Esophagus squamous epithelium (tissue), 4 donors: ENCODE data around the gene INTS15.

Experiments used
- CTCF ChIP-seq, 6 experiments: fragments of 450-650 bp in 4 of 6; fragments of 200-600 bp in 2 of 6; sonication (generic) in 2 of 6; IDR thresholded peaks; one replicate each; pipeline ENCODE4 v1.5.1; 2016 to 2019; ENCODE audit warnings: antibody characterized with exemption in 6 of 6, mild to moderate bottlenecking in 4 of 6, moderate library complexity in 4 of 6
- POLR2A ChIP-seq, 4 donors: fragments of 450-650 bp; IDR thresholded peaks; one replicate each; pipeline ENCODE4 v1.6.1; 2017; ENCODE audit warnings: antibody characterized with exemption in 4 of 4, mild to moderate bottlenecking in 4 of 4, moderate library complexity in 3 of 4

- TF ChIP-seq CTCF (IDR thresholded peaks at IDR 0.05), result no peak
- no peak for TF ChIP-seq POLR2A (IDR thresholded peaks at IDR 0.05)
Measured at GRCh38 chr7:6640246-6640721, 50.5 kb downstream of the INTS15 start.
